Measurements from ENCODE around the gene SMYD3.

Gene SMYD3

GRCh38 chr1:246306415-246307037, 200.6 kb downstream of the SMYD3 start:
- DNase-seq (ENCODE audit: low spot score): no peak

- no peak for DNase-seq (ENCODE audit: low spot score)
Measured at GRCh38 chr1:246304484-246305259, 202.4 kb downstream of the SMYD3 start.

- no peak for DNase-seq (ENCODE audit: low spot score)
Measured at GRCh38 chr1:246302711-246303317, 204.3 kb downstream of the SMYD3 start.

- no peak for DNase-seq (ENCODE audit: low spot score)
Measured at GRCh38 chr1:246302251-246302625, 204.8 kb downstream of the SMYD3 start.

GRCh38 chr1:246301553-246302250, 205.4 kb downstream of the SMYD3 start:
- DNase-seq (ENCODE audit: low spot score): no peak

GRCh38 chr1:246300626-246301549, 206.2 kb downstream of the SMYD3 start:
- no peak for DNase-seq (ENCODE audit: low spot score)

GRCh38 chr1:246297279-246298265, 209.5 kb downstream of the SMYD3 start:
- DNase-seq (ENCODE audit: low spot score): no peak

- no peak for DNase-seq (ENCODE audit: low spot score)
Measured at GRCh38 chr1:246295968-246296367, 211.1 kb downstream of the SMYD3 start.

GRCh38 chr1:246295340-246295739, 211.7 kb downstream of the SMYD3 start:
- DNase-seq (ENCODE audit: low spot score): no peak

GRCh38 chr1:246294263-246294662, 212.8 kb downstream of the SMYD3 start:
- no peak for DNase-seq (ENCODE audit: low spot score)

- DNase-seq (ENCODE audit: low spot score): no peak
Measured at GRCh38 chr1:246293366-246294121, 213.5 kb downstream of the SMYD3 start.

- DNase-seq (ENCODE audit: low spot score): no peak
Measured at GRCh38 chr1:246292571-246292970, 214.5 kb downstream of the SMYD3 start.

GRCh38 chr1:246291127-246291526, 216.0 kb downstream of the SMYD3 start:
- DNase-seq (ENCODE audit: low spot score): no peak

- no peak for DNase-seq (ENCODE audit: low spot score)
Measured at GRCh38 chr1:246283771-246284410, 223.2 kb downstream of the SMYD3 start.

GRCh38 chr1:246281639-246282038, 225.4 kb downstream of the SMYD3 start:
- DNase-seq (ENCODE audit: low spot score): no peak

- DNase-seq (ENCODE audit: low spot score): no peak
Measured at GRCh38 chr1:246281195-246281594, 225.9 kb downstream of the SMYD3 start.

GRCh38 chr1:246280551-246280950, 226.5 kb downstream of the SMYD3 start:
- DNase-seq (ENCODE audit: low spot score): no peak

- DNase-seq (ENCODE audit: low spot score): no peak
Measured at GRCh38 chr1:246279402-246279801, 227.7 kb downstream of the SMYD3 start.

- no peak for DNase-seq (ENCODE audit: low spot score)
Measured at GRCh38 chr1:246278371-246278770, 228.7 kb downstream of the SMYD3 start.
